Cardiac muscle cell (in vitro differentiated cells and primary cell): ENCODE measurements around the gene NXN. TPM values are rescaled to one million over a fixed set of nuclear protein-coding genes. Genes with fewer than 3 reads are reported as not detected.
"Not testable (repeated sequence)": the region's sequence is repeated elsewhere in the genome, so short reads cannot be mapped to it uniquely, and the experiment has no call there.

Experiments used
- DNase-seq, 2 donors: peaks; one replicate each; pipeline versions ENCODE4 v3.0.0 to v3.0.0-alpha.2; 2010 to 2017; ENCODE audit warnings: low read depth in 1 of 2, low spot score in 1 of 2
- H3K27ac ChIP-seq: fragments of 200-600 bp; sonication (generic); 2 replicates; pipeline ENCODE4 v1.5.1; 2016
- H3K27me3 ChIP-seq: fragments of 200-600 bp; sonication (generic); 2 replicates; pipeline ENCODE4 v1.6.0; 2016; ENCODE audit warnings: control low read depth
- H3K36me3 ChIP-seq: fragments of 200-600 bp; sonication (generic); 2 replicates; pipeline ENCODE4 v1.5.1; 2016; ENCODE audit warnings: control low read depth
- H3K4me1 ChIP-seq: fragments of 200-600 bp; sonication (generic); 2 replicates; pipeline ENCODE4 v1.8.1; 2017; ENCODE audit warnings: low read depth, mild to moderate bottlenecking, mixed run types
- H3K4me3 ChIP-seq: fragments of 200-600 bp; sonication (generic); 2 replicates; pipeline ENCODE4 v1.5.1; 2016; ENCODE audit warnings: mild to moderate bottlenecking
- H3K9me3 ChIP-seq: fragments of 200-600 bp; sonication (generic); 2 replicates; pipeline ENCODE4 v1.5.1; 2017; ENCODE audit warnings: low read depth, mild to moderate bottlenecking, control low read depth
- polyA plus RNA-seq: library from polyadenylated mRNA; unstranded; fragments of >200 nt; fragmentation: Nextera tagmentation; extraction: Ambion mirVana; gene quantifications from 2 replicates; pipeline ENCODE4 v1.2.1, GENCODE V29; 2016
- total RNA-seq: library from RNA; depleted of rRNA; stranded (reverse); fragments of >200 nt; gene quantifications from 2 replicates; pipeline ENCODE4 v1.2.3, GENCODE V29; 2016
- TF ChIP-seq, protein P1 (sequence below): IDR thresholded peaks from 2 replicates; pipeline ENCODE4 v1.5.1; 2012; ENCODE audit warnings: low read depth, mild to moderate bottlenecking, low read length

Gene NXN
- total and polyA plus RNA-seq, 2 experiments from 2014 or later: 120 to 122 TPM

GRCh38 chr17:869086-869485, 110.5 kb downstream of the NXN start:
- Histone ChIP-seq H3K27ac (peak overlapping the region; percentile 13), H3K4me1 (no peaks in the 10 kb centered on the region), H3K4me3 (no peak overlapping the region), H3K9me3 (no peaks in the 10 kb centered on the region), H3K36me3 (no peaks in the 10 kb centered on the region), H3K27me3 (no peaks in the 10 kb centered on the region)
- DNase-seq: peak in 1 of 2 donors; percentile 52
- TF ChIP-seq, protein P1, sequence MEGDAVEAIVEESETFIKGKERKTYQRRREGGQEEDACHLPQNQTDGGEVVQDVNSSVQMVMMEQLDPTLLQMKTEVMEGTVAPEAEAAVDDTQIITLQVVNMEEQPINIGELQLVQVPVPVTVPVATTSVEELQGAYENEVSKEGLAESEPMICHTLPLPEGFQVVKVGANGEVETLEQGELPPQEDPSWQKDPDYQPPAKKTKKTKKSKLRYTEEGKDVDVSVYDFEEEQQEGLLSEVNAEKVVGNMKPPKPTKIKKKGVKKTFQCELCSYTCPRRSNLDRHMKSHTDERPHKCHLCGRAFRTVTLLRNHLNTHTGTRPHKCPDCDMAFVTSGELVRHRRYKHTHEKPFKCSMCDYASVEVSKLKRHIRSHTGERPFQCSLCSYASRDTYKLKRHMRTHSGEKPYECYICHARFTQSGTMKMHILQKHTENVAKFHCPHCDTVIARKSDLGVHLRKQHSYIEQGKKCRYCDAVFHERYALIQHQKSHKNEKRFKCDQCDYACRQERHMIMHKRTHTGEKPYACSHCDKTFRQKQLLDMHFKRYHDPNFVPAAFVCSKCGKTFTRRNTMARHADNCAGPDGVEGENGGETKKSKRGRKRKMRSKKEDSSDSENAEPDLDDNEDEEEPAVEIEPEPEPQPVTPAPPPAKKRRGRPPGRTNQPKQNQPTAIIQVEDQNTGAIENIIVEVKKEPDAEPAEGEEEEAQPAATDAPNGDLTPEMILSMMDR: no peak

GRCh38 chr17:867896-868489, 111.6 kb downstream of the NXN start:
- no peaks in the 10 kb centered on the region for H3K36me3 ChIP-seq
- TF ChIP-seq, protein P1: no peak

DNA sequence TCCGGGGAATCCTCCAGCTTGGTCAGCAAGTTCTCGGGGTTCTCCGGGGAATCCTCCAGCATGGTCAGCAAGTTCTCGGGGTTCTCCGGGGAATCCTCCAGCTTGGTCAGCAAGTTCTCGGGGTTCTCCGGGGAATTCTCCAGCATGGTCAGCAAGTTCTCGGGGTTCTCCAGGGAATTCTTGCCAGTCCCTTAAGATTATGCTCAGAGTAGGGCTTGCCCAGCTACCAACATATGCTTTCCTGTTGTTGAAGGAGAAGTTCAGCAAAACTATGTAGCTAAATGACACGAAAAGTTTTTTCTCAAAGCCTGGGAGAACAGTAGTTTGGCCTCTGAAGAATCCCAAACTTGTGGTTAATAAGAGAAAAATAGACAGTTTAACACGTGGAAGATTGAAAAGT, 112.3 kb downstream of the NXN start:
- not testable (repeated sequence) for H3K4me3 ChIP-seq, DNase-seq, H3K4me1 ChIP-seq, H3K9me3 ChIP-seq, H3K36me3 ChIP-seq, H3K27ac ChIP-seq, H3K27me3 ChIP-seq

More at GRCh38 chr17:867896-868489, 111.6 kb downstream of the NXN start:
- no peak overlapping the region for H3K27ac ChIP-seq
- no peaks in the 10 kb centered on the region for H3K27me3 ChIP-seq
- H3K4me3 ChIP-seq: no peak overlapping the region
- H3K4me1 ChIP-seq: no peaks in the 10 kb centered on the region
- no peaks in the 10 kb centered on the region for H3K9me3 ChIP-seq
- no peak for DNase-seq

DNA sequence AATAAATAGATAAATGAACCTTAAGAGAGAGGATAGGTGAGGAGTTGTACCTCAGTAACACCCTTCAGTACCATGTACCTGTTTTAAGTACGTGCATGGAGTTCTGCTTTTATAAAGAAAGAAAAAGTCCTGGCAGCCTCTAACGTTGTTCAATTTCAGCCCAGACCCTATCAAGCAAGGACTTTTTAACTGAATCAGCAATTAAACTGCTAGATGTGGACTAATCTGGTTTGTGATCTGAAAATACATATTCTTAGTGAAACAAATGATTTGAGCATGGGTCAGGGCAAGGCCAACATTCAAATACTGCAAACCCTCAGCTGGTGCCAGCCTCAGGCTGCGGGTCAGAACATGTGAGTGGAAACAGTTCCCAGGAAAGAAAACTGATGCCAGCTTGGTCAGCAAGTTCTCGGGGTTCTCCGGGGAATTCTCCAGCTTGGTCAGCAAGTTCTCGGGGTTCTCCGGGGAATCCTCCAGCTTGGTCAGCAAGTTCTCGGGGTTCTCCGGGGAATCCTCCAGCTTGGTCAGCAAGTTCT, 112.9 kb downstream of the NXN start:
- DNase-seq: no peak
- TF ChIP-seq, protein P1: no peak
- Histone ChIP-seq H3K4me1 (no peaks in the 10 kb centered on the region), H3K27me3 (no peaks in the 10 kb centered on the region), H3K27ac (no peak overlapping the region), H3K36me3 (no peaks in the 10 kb centered on the region), H3K4me3 (no peak overlapping the region), H3K9me3 (no peaks in the 10 kb centered on the region)

DNA sequence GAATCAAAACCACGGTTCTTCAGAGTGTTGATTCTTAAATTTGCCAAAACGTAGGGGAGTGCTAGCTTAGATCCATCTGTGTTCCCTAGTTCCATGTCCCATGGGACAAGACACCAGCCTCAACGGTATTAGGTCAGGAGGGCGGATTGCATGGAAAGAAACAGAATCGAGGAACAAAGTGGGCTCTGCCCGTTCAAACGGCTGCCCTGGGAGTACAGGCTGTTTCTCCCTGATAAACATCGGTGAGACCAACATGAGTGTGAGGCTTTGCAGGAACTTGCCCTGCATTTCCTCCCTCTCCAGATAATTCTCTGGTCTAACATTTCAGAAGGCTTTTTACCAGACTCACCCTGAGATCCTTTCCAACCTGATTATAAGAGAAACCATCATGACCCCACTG, 115.3 kb downstream of the NXN start:
- no peaks in the 10 kb centered on the region for H3K36me3 ChIP-seq
- peaks cover 1% of the 10 kb centered on the region for H3K4me1 ChIP-seq
- peak overlapping the region; percentile 64 for H3K27ac ChIP-seq
- TF ChIP-seq, protein P1: no peak
- no peaks in the 10 kb centered on the region for H3K27me3 ChIP-seq
- DNase-seq: no peak
- no peak overlapping the region for H3K4me3 ChIP-seq
- no peaks in the 10 kb centered on the region for H3K9me3 ChIP-seq

DNA sequence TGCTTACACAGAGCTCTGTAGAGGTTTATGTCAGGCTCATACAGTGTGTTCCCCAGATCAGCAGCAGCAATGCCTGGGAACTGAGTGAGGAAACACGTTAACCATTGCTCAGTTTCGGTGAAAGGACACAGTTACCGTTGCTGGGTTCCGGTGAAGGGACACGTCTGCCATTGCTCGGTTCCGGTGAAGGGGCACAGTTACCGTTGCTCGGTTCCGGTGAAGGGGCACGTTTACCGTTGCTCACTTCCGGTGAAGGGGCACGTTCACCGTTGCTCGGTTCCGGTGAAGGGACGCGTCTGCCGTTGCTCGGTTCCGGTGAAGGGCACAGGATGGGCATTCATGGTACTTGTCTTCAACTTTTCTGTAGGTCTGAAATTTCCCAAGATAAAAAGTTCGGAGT, 115.7 kb downstream of the NXN start:
- Histone ChIP-seq H3K27ac (peak overlapping the region; percentile 64), H3K4me3 (no peak overlapping the region), H3K4me1 (peaks cover 6% of the 10 kb centered on the region), H3K9me3 (no peaks in the 10 kb centered on the region), H3K36me3 (no peaks in the 10 kb centered on the region), H3K27me3 (no peaks in the 10 kb centered on the region)
- TF ChIP-seq, protein P1: no peak
- DNase-seq: no peak
